PC-9 (cell line): Measurements from ENCODE around the gene TBC1D16. TPM values are rescaled to one million over a fixed set of nuclear protein-coding genes. Genes with fewer than 3 reads are reported as not detected.

ENCODE experiments used
- BruUV-seq: library from RNA; stranded (reverse); fragments of 400-500 nt; replicated peaks from 2 replicates; lab custom pipeline; 2021; lab: Mats Ljungman, UMichigan
- CTCF ChIA-PET: fragments of 300-600 bp; sonication (Branson Sonifier 250); formaldehyde crosslinking; loops from one replicate; lab custom pipeline; 2022; ENCODE audit warnings: antibody characterized with exemption; lab: Charles Lee
- POLR2A ChIA-PET: fragments of 300-600 bp; sonication (Branson Sonifier 250); formaldehyde crosslinking; loops from one replicate; lab custom pipeline; 2022; ENCODE audit warnings: antibody characterized with exemption; ENCODE audit not compliant: unreplicated experiment; lab: Charles Lee
- DNase-seq, 2 experiments: peaks; one replicate each; pipeline versions ENCODE4 v3.0.0 to v3.0.0-alpha.2; 2015 to 2022; ENCODE audit warnings: mixed read lengths in 1 of 2
- H2AFZ ChIP-seq: fragments of 200-600 bp; sonication (generic); 2 replicates; pipeline ENCODE4 v1.8.1; 2017; ENCODE audit warnings: antibody characterized with exemption
- H3F3A ChIP-seq: fragments of 200-600 bp; sonication (generic); 2 replicates; pipeline ENCODE4 v1.8.1; 2017; ENCODE audit warnings: antibody characterized with exemption, mild to moderate bottlenecking, low read depth; ENCODE audit not compliant: insufficient read depth
- H3K27ac ChIP-seq: fragments of 200-600 bp; sonication (generic); 2 replicates; pipeline ENCODE4 v1.6.1; 2016; ENCODE audit warnings: mixed run types
- H3K27me3 ChIP-seq: fragments of 200-600 bp; sonication (generic); 2 replicates; pipeline ENCODE4 v1.6.1; 2016; ENCODE audit warnings: low read depth, mixed run types; ENCODE audit not compliant: insufficient read depth
- H3K36me3 ChIP-seq: fragments of 200-600 bp; sonication (generic); 2 replicates; pipeline ENCODE4 v1.6.1; 2016; ENCODE audit warnings: low read depth, mixed run types
- H3K4me1 ChIP-seq: fragments of 200-600 bp; sonication (generic); replicated peaks from 2 replicates; pipeline ENCODE4 v1.6.1; 2016; ENCODE audit warnings: mixed run types; ENCODE audit not compliant: insufficient read depth
- H3K4me2 ChIP-seq: fragments of 200-600 bp; sonication (generic); 2 replicates; pipeline ENCODE4 v1.6.1; 2017; ENCODE audit warnings: mixed run types
- H3K4me3 ChIP-seq: fragments of 200-600 bp; sonication (generic); 2 replicates; pipeline ENCODE4 v1.6.1; 2016; ENCODE audit warnings: mixed run types
- H3K79me2 ChIP-seq: fragments of 200-600 bp; sonication (generic); 2 replicates; pipeline ENCODE4 v1.6.1; 2017; ENCODE audit warnings: low read depth, mixed run types
- H3K9me2 ChIP-seq: fragments of 200-600 bp; sonication (generic); 2 replicates; pipeline ENCODE4 v1.8.1; 2017; ENCODE audit warnings: mild to moderate bottlenecking; ENCODE audit not compliant: insufficient read depth
- H3K9me3 ChIP-seq: fragments of 200-600 bp; sonication (generic); 2 replicates; pipeline ENCODE4 v1.8.1; 2016; ENCODE audit warnings: low read depth; ENCODE audit not compliant: insufficient read depth
- H4K20me1 ChIP-seq: fragments of 200-600 bp; sonication (generic); 2 replicates; pipeline ENCODE4 v1.8.1; 2017; ENCODE audit not compliant: insufficient read depth
- CTCF ChIP-seq: fragments of 200-600 bp; sonication (generic); conservative IDR thresholded peaks from 2 replicates; pipeline ENCODE4 v1.6.1; 2017; ENCODE audit warnings: mixed run types, antibody characterized with exemption, mild to moderate bottlenecking, moderate library complexity
- EZH2 ChIP-seq: fragments of 200-600 bp; sonication (generic); IDR thresholded peaks from 2 replicates; pipeline ENCODE4 v1.8.0; 2017; ENCODE audit warnings: antibody characterized with exemption, low read depth
- intact Hi-C: fragments of 100-400 bp; cut with micrococcal nuclease; formaldehyde crosslinking; loops from one replicate; pipeline ENCODE4 v1.10.0; 2022; ENCODE audit not compliant: unreplicated experiment
- total RNA-seq: library from RNA; stranded (reverse); gene quantifications from 2 replicates; pipeline ENCODE4 v1.2.3, GENCODE V29; 2021

Gene TBC1D16
- total RNA-seq, 1 experiment from 2014 or later, result 41.7 TPM

- intact Hi-C loops, result no loop called here
- no peak for DNase-seq
- no peak for TF ChIP-seq CTCF
- no peak for TF ChIP-seq EZH2
These were observed 114.1 kb downstream of the TBC1D16 start for GRCh38 chr17:79921411-79922115.

GRCh38 chr17:79920751-79921410 is 114.8 kb downstream of the TBC1D16 start:
- intact Hi-C loops, result no loop called here
- POLR2A ChIA-PET, result no interaction called here
- CTCF ChIA-PET, result no interaction called here

More at GRCh38 chr17:79921411-79922115, 114.1 kb downstream of the TBC1D16 start:
- Histone ChIP-seq H3F3A (peaks cover 5% of the 10 kb centered on the region; the same call in 1 of the 2 replicates), H3K36me3 (no peaks in the 10 kb centered on the region), H3K27me3 (no peaks in the 10 kb centered on the region), H3K79me2 (no peaks in the 10 kb centered on the region), H3K4me2 (no peak overlapping the region), H3K27ac (no peak overlapping the region), H3K4me1 (peaks cover 28% of the 10 kb centered on the region), H3K9me2 (no peaks in the 10 kb centered on the region), H3K4me3 (no peak overlapping the region), H3K9me3 (no peaks in the 10 kb centered on the region), H4K20me1 (no peaks in the 10 kb centered on the region), H2AFZ (no peak overlapping the region)
- ChIA-PET CTCF (no interaction called here), POLR2A (no interaction called here)
- BruUV-seq, result no TSS peak

More at GRCh38 chr17:79920751-79921410, 114.8 kb downstream of the TBC1D16 start:
- Histone ChIP-seq H3K27ac (no peak overlapping the region), H3F3A (peaks cover 9% of the 10 kb centered on the region; the same call in 1 of the 2 replicates), H3K9me3 (no peaks in the 10 kb centered on the region), H3K36me3 (no peaks in the 10 kb centered on the region), H3K4me2 (no peak overlapping the region), H3K9me2 (no peaks in the 10 kb centered on the region), H3K4me3 (no peak overlapping the region), H4K20me1 (no peaks in the 10 kb centered on the region), H3K4me1 (peaks cover 33% of the 10 kb centered on the region), H2AFZ (no peak overlapping the region), H3K27me3 (no peaks in the 10 kb centered on the region), H3K79me2 (no peaks in the 10 kb centered on the region)
- DNase-seq, result no peak
- no TSS peak for BruUV-seq
- TF ChIP-seq CTCF, result no peak
- TF ChIP-seq EZH2, result no peak
